K562 (cell line): ENCODE results near the gene ANP32B. TPM values are rescaled to one million over a fixed set of nuclear protein-coding genes. Genes with fewer than 3 reads are reported as not detected.

Experiments used
- CHCHD3 ChIP-seq: fragments of 250-450 bp; sonication (Bioruptor Pico); IDR thresholded peaks from 2 replicates; pipeline ENCODE4 v2.1.2; 2022; ENCODE audit warnings: mild to moderate bottlenecking
- CREB1 ChIP-seq, 2 experiments: sonication (generic) in 1 of 2; formaldehyde crosslinking in 1 of 2; IDR thresholded peaks; 2 replicates each; pipeline versions ENCODE4 v1.6.1 to v1.8.0; 2012 to 2022; ENCODE audit warnings: inconsistent platforms in 1 of 2, mild to moderate bottlenecking in 1 of 2, missing genetic modification reagents in 1 of 2, moderate library complexity in 1 of 2
- DIDO1 ChIP-seq: fragments of 450-650 bp; IDR thresholded peaks from 2 replicates; pipeline ENCODE4 v1.6.1; 2016; ENCODE audit warnings: low read depth, missing biosample characterization, missing genetic modification characterization
- GMEB1 ChIP-seq: fragments of 250-450 bp; sonication (Bioruptor Pico); IDR thresholded peaks from 2 replicates; pipeline ENCODE4 v1.4.0; 2020; ENCODE audit warnings: mild to moderate bottlenecking
- HSF4 ChIP-seq: fragments of 250-450 bp; sonication (Bioruptor Pico); IDR thresholded peaks from 2 replicates; pipeline ENCODE4 v2.1.2; 2022; ENCODE audit warnings: mild to moderate bottlenecking, moderate library complexity, borderline replicate concordance
- L3MBTL2 ChIP-seq: fragments of 450-650 bp; IDR thresholded peaks from 2 replicates; pipeline ENCODE4 v1.6.1; 2016; ENCODE audit warnings: mild to moderate bottlenecking, moderate library complexity
- RCOR1 ChIP-seq, 2 experiments: IDR thresholded peaks; 2 replicates each; pipeline ENCODE4 v1.6.1; 2012; ENCODE audit warnings: low read depth in 2 of 2, low read length in 2 of 2, borderline replicate concordance in 1 of 2, improper control_type of control experiment in 1 of 2
- RFX5 ChIP-seq: IDR thresholded peaks from 2 replicates; pipeline ENCODE4 v1.6.1; 2011; ENCODE audit warnings: low read depth, mild to moderate bottlenecking, improper control_type of control experiment, low read length
- SAFB ChIP-seq: fragments of 200-400 bp; formaldehyde crosslinking; IDR thresholded peaks from 2 replicates; pipeline ENCODE4 v1.6.1; 2017; ENCODE audit warnings: low read depth, low read length, borderline replicate concordance
- ZNF124 ChIP-seq: sonication (generic); formaldehyde crosslinking; IDR thresholded peaks from 2 replicates; pipeline ENCODE4 v1.8.1; 2022; ENCODE audit warnings: missing genetic modification reagents
- ZNF408 ChIP-seq: fragments of 250-450 bp; sonication (Bioruptor Pico); IDR thresholded peaks from 2 replicates; pipeline ENCODE4 v1.4.0; 2020; ENCODE audit warnings: low read depth, mild to moderate bottlenecking, moderate library complexity
- ZNF57 ChIP-seq: fragments of 450-650 bp; formaldehyde crosslinking; IDR thresholded peaks from 2 replicates; pipeline ENCODE4 v1.4.0; 2020; ENCODE audit warnings: mild to moderate bottlenecking, moderate library complexity
- ZNF589 ChIP-seq: fragments of 200-800 bp; sonication (Bioruptor generic); IDR thresholded peaks from 2 replicates; pipeline ENCODE4 v1.6.1; 2016; ENCODE audit warnings: low read depth, missing genetic modification characterization, missing compliant biosample characterization
- ZNF655 ChIP-seq: fragments of 250-450 bp; sonication (Bioruptor Pico); IDR thresholded peaks from 2 replicates; pipeline ENCODE4 v1.5.0; 2021
- polyA plus RNA-seq, 8 experiments: library from polyadenylated mRNA; depleted of rRNA in 4 of 8; stranded (reverse) in 5 of 8; unstranded in 3 of 8; fragments of >200 nt; fragmentation: Nextera tagmentation in 2 of 8; fragmentation: Illumina TruSeq in 1 of 8; extraction: Ambion mirVana in 2 of 8; extraction: Trizol in 1 of 8; gene quantifications; 2 replicates each; pipeline versions ENCODE4 v1.2.1 to v1.2.3, GENCODE V29; 2011 to 2014; ENCODE audit warnings: inconsistent platforms in 1 of 8, missing spikeins in 1 of 8
- total RNA-seq, 7 experiments: library from RNA; depleted of rRNA in 6 of 7; stranded (reverse); fragments of >200 nt in 6 of 7; fragmentation: Illumina TruSeq in 2 of 7; extraction: Trizol in 2 of 7; gene quantifications; 2 replicates each; pipeline versions ENCODE4 v1.2.1 to v1.2.3, GENCODE V29; 2011 to 2021; ENCODE audit warnings: low replicate concordance in 1 of 7
- TF ChIP-seq, protein P1 (sequence below), 2 experiments: IDR thresholded peaks in 1 of 2; conservative IDR thresholded peaks in 1 of 2; 2 replicates each; pipeline ENCODE4 v1.6.1; 2016; ENCODE audit warnings: low read depth in 2 of 2, mild to moderate bottlenecking in 1 of 2, missing compliant biosample characterization in 1 of 2, missing genetic modification characterization in 1 of 2, moderate library complexity in 1 of 2
- TF ChIP-seq, protein P2 (sequence below): sonication (generic); formaldehyde crosslinking; IDR thresholded peaks from 2 replicates; pipeline ENCODE4 v1.8.0; 2022; ENCODE audit warnings: mild to moderate bottlenecking, missing genetic modification reagents

Gene ANP32B
- total and polyA plus RNA-seq, 9 of the 15 experiments (the other 6 are each of a cell fraction or from before 2014, with no cell fraction given) = 68.9 to 815 (median 141) TPM

GRCh38 chr9:97954550-97954989, 28.6 kb upstream of the ANP32B start (continued):
- TF ChIP-seq, protein P1, sequence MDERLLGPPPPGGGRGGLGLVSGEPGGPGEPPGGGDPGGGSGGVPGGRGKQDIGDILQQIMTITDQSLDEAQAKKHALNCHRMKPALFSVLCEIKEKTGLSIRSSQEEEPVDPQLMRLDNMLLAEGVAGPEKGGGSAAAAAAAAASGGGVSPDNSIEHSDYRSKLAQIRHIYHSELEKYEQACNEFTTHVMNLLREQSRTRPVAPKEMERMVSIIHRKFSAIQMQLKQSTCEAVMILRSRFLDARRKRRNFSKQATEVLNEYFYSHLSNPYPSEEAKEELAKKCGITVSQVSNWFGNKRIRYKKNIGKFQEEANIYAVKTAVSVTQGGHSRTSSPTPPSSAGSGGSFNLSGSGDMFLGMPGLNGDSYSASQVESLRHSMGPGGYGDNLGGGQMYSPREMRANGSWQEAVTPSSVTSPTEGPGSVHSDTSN (CRISPR knock-in tag; IDR thresholded peaks at IDR 0.05; ENCODE audit: low read depth) = no peak
- TF ChIP-seq, protein P1 (tag; conservative IDR thresholded peaks at IDR 0.05; ENCODE audit: low read depth) = 0 out of 2 replicates have a peak, but pooled peaks have one; percentile 24
- TF ChIP-seq DIDO1 (tag) (no peak), ZNF589 (CRISPR knock-in tag) (0 out of 2 replicates have a peak, but pooled peaks have one; percentile 32), HSF4 (peak; percentile 58; the same call in 1 of the 2 replicates), GMEB1 (no peak), L3MBTL2 (peak; percentile 55), SAFB (no peak), RCOR1 (IDR thresholded peaks at IDR 0.05; ENCODE audit: borderline replicate concordance in 1 of 2, low read depth in 2 of 2, low read length in 2 of 2) (peak in 1 of 2 experiments; percentile 56; a peak in 1 of 4 replicates), ZNF655 (CRISPR knock-in tag) (no peak), ZNF124 (CRISPR knock-in tag) (no peak), ZNF57 (no peak), CHCHD3 (CRISPR knock-in tag) (no peak), RFX5 (no peak), CREB1 (IDR thresholded peaks at IDR 0.05) (no peak), CREB1 (CRISPR knock-in tag; IDR thresholded peaks at IDR 0.05) (no peak; the same call in 1 of the 2 replicates), ZNF408 (CRISPR knock-in tag) (no peak)
- TF ChIP-seq, protein P2, sequence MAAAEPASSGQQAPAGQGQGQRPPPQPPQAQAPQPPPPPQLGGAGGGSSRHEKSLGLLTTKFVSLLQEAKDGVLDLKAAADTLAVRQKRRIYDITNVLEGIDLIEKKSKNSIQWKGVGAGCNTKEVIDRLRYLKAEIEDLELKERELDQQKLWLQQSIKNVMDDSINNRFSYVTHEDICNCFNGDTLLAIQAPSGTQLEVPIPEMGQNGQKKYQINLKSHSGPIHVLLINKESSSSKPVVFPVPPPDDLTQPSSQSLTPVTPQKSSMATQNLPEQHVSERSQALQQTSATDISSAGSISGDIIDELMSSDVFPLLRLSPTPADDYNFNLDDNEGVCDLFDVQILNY = no peak
